K562 (cell line): ENCODE measurements around the gene LEMD1.

ENCODE experiments used
- CTCF ChIP-seq, 3 experiments: IDR thresholded peaks in 2 of 3; conservative IDR thresholded peaks in 1 of 3; 2 replicates each; pipeline ENCODE4 v1.5.1; 2011 to 2012; ENCODE audit warnings: low read length in 3 of 3, mild to moderate bottlenecking in 3 of 3, control low read depth in 2 of 3, improper control_type of control experiment in 1 of 3, inconsistent platforms in 1 of 3, low read depth in 1 of 3, mixed read lengths in 1 of 3, moderate library complexity in 1 of 3; ENCODE audit not compliant: insufficient read depth in 2 of 3
- ETV1 ChIP-seq: fragments of 450-650 bp; conservative IDR thresholded peaks from 2 replicates; pipeline ENCODE4 v1.6.1; 2016; ENCODE audit warnings: missing genetic modification characterization, control low read depth, low read depth, missing compliant biosample characterization
- GABPB1 ChIP-seq: sonication (generic); formaldehyde crosslinking; IDR thresholded peaks from 2 replicates; pipeline ENCODE4 v1.8.0; 2022; ENCODE audit warnings: mild to moderate bottlenecking, missing genetic modification reagents
- JUN ChIP-seq, 2 experiments: sonication (generic) in 1 of 2; formaldehyde crosslinking in 1 of 2; IDR thresholded peaks; 2 replicates each; pipeline versions ENCODE4 v1.6.1 to v1.8.0; 2012 to 2022; ENCODE audit warnings: borderline replicate concordance in 2 of 2, mild to moderate bottlenecking in 2 of 2, improper control_type of control experiment in 1 of 2, low read depth in 1 of 2, low read length in 1 of 2, missing genetic modification reagents in 1 of 2
- MLX ChIP-seq, 2 experiments: fragments of 450-650 bp in 1 of 2; sonication (generic) in 1 of 2; formaldehyde crosslinking; conservative IDR thresholded peaks; 2 replicates each; pipeline versions ENCODE4 v1.4.0 to v1.8.1; 2020 to 2022; ENCODE audit warnings: mild to moderate bottlenecking in 1 of 2, missing genetic modification reagents in 1 of 2
- MXI1 ChIP-seq: IDR thresholded peaks from 2 replicates; pipeline ENCODE4 v1.6.1; 2011; ENCODE audit warnings: low read depth, mild to moderate bottlenecking, improper control_type of control experiment, low read length
- POLR2A ChIP-seq: fragments of 450-650 bp; conservative IDR thresholded peaks from 2 replicates; pipeline ENCODE4 v1.6.1; 2016
- REST ChIP-seq, 2 experiments: fragments of 450-650 bp; formaldehyde crosslinking in 1 of 2; IDR thresholded peaks; 2 replicates each; pipeline versions ENCODE4 v1.4.0 to v1.6.1; 2014 to 2020; ENCODE audit warnings: mild to moderate bottlenecking in 2 of 2, borderline replicate concordance in 1 of 2, low read depth in 1 of 2
- RFX5 ChIP-seq: IDR thresholded peaks from 2 replicates; pipeline ENCODE4 v1.6.1; 2011; ENCODE audit warnings: low read depth, mild to moderate bottlenecking, improper control_type of control experiment, low read length
- WHSC1 ChIP-seq: IDR thresholded peaks from one replicate; pipeline ENCODE4 v1.6.1; 2012; ENCODE audit warnings: low read length, control low read depth, inconsistent platforms

- TF ChIP-seq GABPB1, result no peak
- TF ChIP-seq MXI1, result no peak
- no peak for TF ChIP-seq POLR2A
- no peak for TF ChIP-seq REST (IDR thresholded peaks at IDR 0.05; ENCODE audit: borderline replicate concordance)
- no peak for TF ChIP-seq REST (CRISPR knock-in tag; IDR thresholded peaks at IDR 0.05; ENCODE audit: low read depth)
- no peak for TF ChIP-seq ETV1 (tag)
- no peak for TF ChIP-seq RFX5
- no peak for TF ChIP-seq JUN (IDR thresholded peaks at IDR 0.05; ENCODE audit: borderline replicate concordance, low read depth, low read length)
- no peak for TF ChIP-seq JUN (CRISPR knock-in tag; IDR thresholded peaks at IDR 0.05; ENCODE audit: borderline replicate concordance)
- TF ChIP-seq CTCF (IDR thresholded peaks at IDR 0.05 in 2 of 3, conservative IDR thresholded peaks at IDR 0.05 in 1 of 3; ENCODE audit: insufficient read depth in 2 of 3, low read depth in 1 of 3, low read length in 3 of 3), result no peak
- no peak for TF ChIP-seq MLX (CRISPR knock-in tag; conservative IDR thresholded peaks at IDR 0.05)
- TF ChIP-seq WHSC1, result no peak
Measured at GRCh38 chr1:205395616-205396015, 26.2 kb downstream of the LEMD1 start.
